A549 (cell line): ENCODE data around the gene HOXA5.

ENCODE experiments used
- CHD4 ChIP-seq: fragments of 200-600 bp; sonication (generic); IDR thresholded peaks from 2 replicates; pipeline ENCODE4 v1.6.1; 2016; ENCODE audit warnings: antibody characterized with exemption, mild to moderate bottlenecking, borderline replicate concordance
- POLR2A ChIP-seq: IDR thresholded peaks from 2 replicates; pipeline ENCODE4 v1.6.1; 2012; ENCODE audit warnings: mild to moderate bottlenecking, low read length
- RCOR1 ChIP-seq: fragments of 150-350 bp; IDR thresholded peaks from 2 replicates; pipeline ENCODE4 v1.6.1; 2014; ENCODE audit warnings: antibody characterized with exemption, low read length, low read depth
- TF ChIP-seq, protein P1 (sequence below): IDR thresholded peaks from 2 replicates; pipeline ENCODE4 v1.6.1; 2012; ENCODE audit warnings: low read depth, borderline replicate concordance
- TF ChIP-seq, protein P2 (sequence below): fragments of >200 bp; sonication (Bioruptor Twin); formaldehyde crosslinking; IDR thresholded peaks from 3 replicates; pipeline ENCODE4 v1.5.1; 2016
- TF ChIP-seq, protein P3 (sequence below): fragments of 200-600 bp; sonication (generic); IDR thresholded peaks from 2 replicates; pipeline ENCODE4 v1.6.1; 2016; ENCODE audit warnings: antibody characterized with exemption, mild to moderate bottlenecking, moderate library complexity

DNA sequence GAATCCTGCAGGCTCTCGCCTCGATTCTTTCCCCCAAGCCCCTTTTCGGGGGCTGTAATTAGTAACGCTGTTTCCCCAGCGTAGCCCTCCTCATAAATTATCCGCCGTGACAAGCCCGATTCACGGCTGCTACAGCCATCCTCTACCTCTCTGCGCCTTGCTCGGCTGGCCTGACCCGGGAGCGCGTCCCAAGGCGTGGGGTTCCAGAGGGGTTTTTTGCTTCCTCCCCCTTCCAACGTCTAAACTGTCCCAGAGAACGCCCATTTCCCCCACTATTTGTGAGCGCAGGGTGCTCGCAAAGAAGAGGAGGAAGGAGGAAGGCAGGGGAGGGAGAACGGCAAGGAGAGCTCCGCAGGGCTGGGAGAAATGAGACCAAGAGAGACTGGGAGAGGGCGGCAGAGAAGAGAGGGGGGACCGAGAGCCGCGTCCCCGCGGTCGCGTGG, 880 bp downstream of the HOXA5 start:
- TF ChIP-seq RCOR1 = no peak
- no peak for TF ChIP-seq POLR2A
- no peak for TF ChIP-seq CHD4
- TF ChIP-seq, protein P1, sequence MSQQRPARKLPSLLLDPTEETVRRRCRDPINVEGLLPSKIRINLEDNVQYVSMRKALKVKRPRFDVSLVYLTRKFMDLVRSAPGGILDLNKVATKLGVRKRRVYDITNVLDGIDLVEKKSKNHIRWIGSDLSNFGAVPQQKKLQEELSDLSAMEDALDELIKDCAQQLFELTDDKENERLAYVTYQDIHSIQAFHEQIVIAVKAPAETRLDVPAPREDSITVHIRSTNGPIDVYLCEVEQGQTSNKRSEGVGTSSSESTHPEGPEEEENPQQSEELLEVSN = no peak
- TF ChIP-seq, protein P2, sequence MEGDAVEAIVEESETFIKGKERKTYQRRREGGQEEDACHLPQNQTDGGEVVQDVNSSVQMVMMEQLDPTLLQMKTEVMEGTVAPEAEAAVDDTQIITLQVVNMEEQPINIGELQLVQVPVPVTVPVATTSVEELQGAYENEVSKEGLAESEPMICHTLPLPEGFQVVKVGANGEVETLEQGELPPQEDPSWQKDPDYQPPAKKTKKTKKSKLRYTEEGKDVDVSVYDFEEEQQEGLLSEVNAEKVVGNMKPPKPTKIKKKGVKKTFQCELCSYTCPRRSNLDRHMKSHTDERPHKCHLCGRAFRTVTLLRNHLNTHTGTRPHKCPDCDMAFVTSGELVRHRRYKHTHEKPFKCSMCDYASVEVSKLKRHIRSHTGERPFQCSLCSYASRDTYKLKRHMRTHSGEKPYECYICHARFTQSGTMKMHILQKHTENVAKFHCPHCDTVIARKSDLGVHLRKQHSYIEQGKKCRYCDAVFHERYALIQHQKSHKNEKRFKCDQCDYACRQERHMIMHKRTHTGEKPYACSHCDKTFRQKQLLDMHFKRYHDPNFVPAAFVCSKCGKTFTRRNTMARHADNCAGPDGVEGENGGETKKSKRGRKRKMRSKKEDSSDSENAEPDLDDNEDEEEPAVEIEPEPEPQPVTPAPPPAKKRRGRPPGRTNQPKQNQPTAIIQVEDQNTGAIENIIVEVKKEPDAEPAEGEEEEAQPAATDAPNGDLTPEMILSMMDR = no peak
- TF ChIP-seq, protein P3, sequence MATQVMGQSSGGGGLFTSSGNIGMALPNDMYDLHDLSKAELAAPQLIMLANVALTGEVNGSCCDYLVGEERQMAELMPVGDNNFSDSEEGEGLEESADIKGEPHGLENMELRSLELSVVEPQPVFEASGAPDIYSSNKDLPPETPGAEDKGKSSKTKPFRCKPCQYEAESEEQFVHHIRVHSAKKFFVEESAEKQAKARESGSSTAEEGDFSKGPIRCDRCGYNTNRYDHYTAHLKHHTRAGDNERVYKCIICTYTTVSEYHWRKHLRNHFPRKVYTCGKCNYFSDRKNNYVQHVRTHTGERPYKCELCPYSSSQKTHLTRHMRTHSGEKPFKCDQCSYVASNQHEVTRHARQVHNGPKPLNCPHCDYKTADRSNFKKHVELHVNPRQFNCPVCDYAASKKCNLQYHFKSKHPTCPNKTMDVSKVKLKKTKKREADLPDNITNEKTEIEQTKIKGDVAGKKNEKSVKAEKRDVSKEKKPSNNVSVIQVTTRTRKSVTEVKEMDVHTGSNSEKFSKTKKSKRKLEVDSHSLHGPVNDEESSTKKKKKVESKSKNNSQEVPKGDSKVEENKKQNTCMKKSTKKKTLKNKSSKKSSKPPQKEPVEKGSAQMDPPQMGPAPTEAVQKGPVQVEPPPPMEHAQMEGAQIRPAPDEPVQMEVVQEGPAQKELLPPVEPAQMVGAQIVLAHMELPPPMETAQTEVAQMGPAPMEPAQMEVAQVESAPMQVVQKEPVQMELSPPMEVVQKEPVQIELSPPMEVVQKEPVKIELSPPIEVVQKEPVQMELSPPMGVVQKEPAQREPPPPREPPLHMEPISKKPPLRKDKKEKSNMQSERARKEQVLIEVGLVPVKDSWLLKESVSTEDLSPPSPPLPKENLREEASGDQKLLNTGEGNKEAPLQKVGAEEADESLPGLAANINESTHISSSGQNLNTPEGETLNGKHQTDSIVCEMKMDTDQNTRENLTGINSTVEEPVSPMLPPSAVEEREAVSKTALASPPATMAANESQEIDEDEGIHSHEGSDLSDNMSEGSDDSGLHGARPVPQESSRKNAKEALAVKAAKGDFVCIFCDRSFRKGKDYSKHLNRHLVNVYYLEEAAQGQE = no peak
